CD8-positive, alpha-beta memory T cell (primary cell): ENCODE results near the gene CHPF. TPM values are rescaled to one million over a fixed set of nuclear protein-coding genes. Genes with fewer than 3 reads are reported as not detected.
A peak's percentile ranks its signal among the peaks of the same experiment; 100 is the strongest.

Experiments
- CTCF ChIA-PET: fragments of 350-600 bp; sonication (Branson Sonifier 250); formaldehyde crosslinking; loops from one replicate; lab custom pipeline; 2021; ENCODE audit warnings: antibody characterized with exemption; lab: Charles Lee
- POLR2A ChIA-PET: fragments of 350-600 bp; sonication (Branson Sonifier 250); formaldehyde crosslinking; loops from one replicate; lab custom pipeline; 2021; ENCODE audit warnings: antibody characterized with exemption; lab: Charles Lee
- DNase-seq, 5 donors: peaks; one replicate each; pipeline versions ENCODE4 v3.0.0 to v3.0.0-alpha.2; 2020 to 2022; ENCODE audit warnings: mixed read lengths in 1 of 5
- H3K27ac ChIP-seq: one replicate; pipeline ENCODE4 v1.7.0; 2013; ENCODE audit warnings: low read depth, mild to moderate bottlenecking, low read length, moderate library complexity
- H3K27me3 ChIP-seq: 2 replicates; pipeline ENCODE4 v1.7.0; 2013; ENCODE audit warnings: low read length, mild to moderate bottlenecking; ENCODE audit not compliant: insufficient read depth, poor library complexity, severe bottlenecking
- H3K36me3 ChIP-seq: 2 replicates; pipeline ENCODE4 v1.7.0; 2013; ENCODE audit warnings: mild to moderate bottlenecking, low read length, moderate library complexity; ENCODE audit not compliant: insufficient read depth
- H3K4me1 ChIP-seq: 2 replicates; pipeline ENCODE4 v1.7.0; 2013; ENCODE audit warnings: mild to moderate bottlenecking, low read length, moderate library complexity; ENCODE audit not compliant: insufficient read depth
- H3K4me3 ChIP-seq: 2 replicates; pipeline ENCODE4 v1.7.0; 2013; ENCODE audit warnings: mild to moderate bottlenecking, low read length
- H3K9me3 ChIP-seq: 2 replicates; pipeline ENCODE4 v1.7.0; 2013; ENCODE audit warnings: mild to moderate bottlenecking, low read length
- H3K27ac Mint-ChIP-seq, 8 donors: one replicate each; pipeline ENCODE4 v1.8.0; 2020 to 2021; ENCODE audit warnings: mixed read lengths in 8 of 8, mild to moderate bottlenecking in 6 of 8, inconsistent platforms in 3 of 8, moderate library complexity in 3 of 8
- H3K27me3 Mint-ChIP-seq, 2 donors: one replicate each; pipeline ENCODE4 v1.8.0; 2020 to 2021; ENCODE audit warnings: mixed read lengths in 2 of 2, mild to moderate bottlenecking in 1 of 2, moderate library complexity in 1 of 2
- H3K36me3 Mint-ChIP-seq, 3 donors: one replicate each; pipeline ENCODE4 v1.8.0; 2020 to 2021; ENCODE audit warnings: mixed read lengths in 3 of 3, inconsistent platforms in 1 of 3, mild to moderate bottlenecking in 1 of 3
- H3K4me1 Mint-ChIP-seq, 3 donors: one replicate each; pipeline ENCODE4 v1.8.0; 2020 to 2021; ENCODE audit warnings: mixed read lengths in 3 of 3, inconsistent platforms in 1 of 3, mild to moderate bottlenecking in 1 of 3
- H3K4me3 Mint-ChIP-seq, 7 donors: one replicate each; pipeline ENCODE4 v1.8.0; 2020 to 2021; ENCODE audit warnings: mixed read lengths in 7 of 7, mild to moderate bottlenecking in 6 of 7, moderate library complexity in 4 of 7, inconsistent platforms in 2 of 7
- H3K9me3 Mint-ChIP-seq, 5 donors: one replicate each; pipeline ENCODE4 v1.8.0; 2020 to 2022; ENCODE audit warnings: mixed read lengths in 5 of 5, mild to moderate bottlenecking in 3 of 5, moderate library complexity in 2 of 5, inconsistent platforms in 1 of 5
- polyA plus RNA-seq: library from polyadenylated mRNA; unstranded; fragments of 300-500 nt; fragmentation: Illumina TruSeq; gene quantifications from one replicate; pipeline ENCODE4 v1.2.3, GENCODE V29; 2021
- total RNA-seq, 2 experiments: library from RNA; stranded (reverse); gene quantifications; one replicate each; pipeline ENCODE4 v1.2.3, GENCODE V29; 2021

The CHPF gene
- total and polyA plus RNA-seq, 3 experiments from 2014 or later, result 8.7 to 36.5 (median 32.9) TPM

- Histone ChIP-seq H3K4me1 (no peaks in the 10 kb centered on the region), H3K27ac (no peak overlapping the region), H3K36me3 (no peaks in the 10 kb centered on the region), H3K27me3 (peaks cover 12% of the 10 kb centered on the region), H3K9me3 (no peaks in the 10 kb centered on the region), H3K4me3 (no peak overlapping the region)
- Mint-ChIP-seq H3K27me3 (peaks cover 26 to 68% of the 10 kb centered on the region in 2 donors), H3K4me1 (peaks cover 0 to 3% (median 0%) of the 10 kb centered on the region in 3 donors), H3K4me3 (peak overlapping the region in 2 of 7 donors; percentile 54 to 63), H3K27ac (no peak overlapping the region), H3K9me3 (no peaks in the 10 kb centered on the region), H3K36me3 (no peaks in the 10 kb centered on the region)
- DNase-seq, result no peak
- ChIA-PET CTCF (interaction anchor here (1.6 kb wide), 1 partner anchor 66 kb away, joined by 3 read pairs; no protein-coding TSS in a partner anchor), POLR2A (no interaction called here)
These were observed 32.2 kb upstream of the CHPF start for GRCh38 chr2:219575566-219576504.

GRCh38 chr2:219574484-219575311 is 31.1 kb upstream of the CHPF start:
- Mint-ChIP-seq H3K27ac (no peak overlapping the region), H3K27me3 (peaks cover 24 to 68% of the 10 kb centered on the region in 2 donors), H3K4me1 (peaks cover 0 to 5% (median 0%) of the 10 kb centered on the region in 3 donors), H3K36me3 (no peaks in the 10 kb centered on the region), H3K4me3 (no peak overlapping the region), H3K9me3 (no peaks in the 10 kb centered on the region)
- H3K4me1 ChIP-seq, result no peaks in the 10 kb centered on the region
- H3K4me3 ChIP-seq, result no peak overlapping the region
- H3K36me3 ChIP-seq, result no peaks in the 10 kb centered on the region
- no peak overlapping the region for H3K27ac ChIP-seq
- H3K27me3 ChIP-seq, result peaks cover 12% of the 10 kb centered on the region
- ChIA-PET POLR2A (no interaction called here), CTCF (no interaction called here)
- no peak for DNase-seq
- no peaks in the 10 kb centered on the region for H3K9me3 ChIP-seq

GRCh38 chr2:219573166-219573565 is 29.6 kb upstream of the CHPF start:
- peak overlapping the region in 2 of 7 donors; percentile 29 to 56 for H3K4me3 Mint-ChIP-seq
- H3K4me1 ChIP-seq, result no peaks in the 10 kb centered on the region
- peaks cover 22 to 73% of the 10 kb centered on the region in 2 donors for H3K27me3 Mint-ChIP-seq
- H3K4me1 Mint-ChIP-seq, result peaks cover 0 to 7% (median 0%) of the 10 kb centered on the region in 3 donors
- no peak overlapping the region for H3K27ac ChIP-seq
- no peak for DNase-seq
- no peak overlapping the region for H3K4me3 ChIP-seq
- peaks cover 12% of the 10 kb centered on the region for H3K27me3 ChIP-seq
- no peaks in the 10 kb centered on the region for H3K36me3 Mint-ChIP-seq
- CTCF ChIA-PET, result no interaction called here
- H3K27ac Mint-ChIP-seq, result no peak overlapping the region
- H3K36me3 ChIP-seq, result no peaks in the 10 kb centered on the region
- POLR2A ChIA-PET, result no interaction called here
- H3K9me3 ChIP-seq, result no peaks in the 10 kb centered on the region
- no peaks in the 10 kb centered on the region for H3K9me3 Mint-ChIP-seq

GRCh38 chr2:219572237-219573001 is 28.8 kb upstream of the CHPF start, which contains the start of gene INHA:
INHA (plus strand) TSS chr2:219572310; CDS start chr2:219572375, 65 bp downstream.
- Histone ChIP-seq H3K4me3 (no peak within 1 kb of the TSS), H3K9me3 (no peaks in the 10 kb centered on the region), H3K27me3 (peaks cover 12% of the 10 kb centered on the region), H3K4me1 (no peaks in the 10 kb centered on the region), H3K36me3 (no peaks in the 10 kb centered on the region), H3K27ac (peak within 1 kb of the TSS; percentile 63)
- ChIA-PET POLR2A (no interaction called here), CTCF (no interaction called here)
- no peak for DNase-seq
- peaks cover 0 to 7% (median 0%) of the 10 kb centered on the region in 3 donors for H3K4me1 Mint-ChIP-seq
- peaks cover 22 to 71% of the 10 kb centered on the region in 2 donors for H3K27me3 Mint-ChIP-seq
- peak within 1 kb of the TSS in 6 of 7 donors; percentile 22 to 81 (median 38) for H3K4me3 Mint-ChIP-seq
- no peaks in the 10 kb centered on the region for H3K36me3 Mint-ChIP-seq
- no peak within 1 kb of the TSS for H3K27ac Mint-ChIP-seq
- no peaks in the 10 kb centered on the region for H3K9me3 Mint-ChIP-seq

- Histone ChIP-seq H3K27ac (peak within 1 kb of the TSS; percentile 63), H3K27me3 (peaks cover 12% of the 10 kb centered on the region), H3K9me3 (no peaks in the 10 kb centered on the region), H3K36me3 (no peaks in the 10 kb centered on the region), H3K4me1 (no peaks in the 10 kb centered on the region), H3K4me3 (no peak within 1 kb of the TSS)
- peaks cover 0 to 7% (median 0%) of the 10 kb centered on the region in 3 donors for H3K4me1 Mint-ChIP-seq
- H3K36me3 Mint-ChIP-seq, result no peaks in the 10 kb centered on the region
- no peak for DNase-seq
- POLR2A ChIA-PET, result no interaction called here
- H3K9me3 Mint-ChIP-seq, result peaks cover 0 to 2% (median 0%) of the 10 kb centered on the region in 5 donors
- no peak within 1 kb of the TSS for H3K27ac Mint-ChIP-seq
- peak within 1 kb of the TSS in 6 of 7 donors; percentile 9 to 81 (median 38) for H3K4me3 Mint-ChIP-seq
- CTCF ChIA-PET, result interaction anchor here (0.9 to 1.7 kb wide), 2 partner anchors 10 to 30 kb away, joined by 3 to 12 read pairs; no protein-coding TSS in a partner anchor
- peaks cover 25 to 70% of the 10 kb centered on the region in 2 donors for H3K27me3 Mint-ChIP-seq
These were observed 28.0 kb upstream of the CHPF start, which contains the start of gene OBSL1 for GRCh38 chr2:219571311-219572236. OBSL1 (minus strand) TSS chr2:219571539; CDS start chr2:219571232, 307 bp downstream.

GRCh38 chr2:219570924-219571310 is 27.3 kb upstream of the CHPF start:
- Histone ChIP-seq H3K27me3 (peaks cover 12% of the 10 kb centered on the region), H3K4me3 (no peak overlapping the region), H3K9me3 (no peaks in the 10 kb centered on the region), H3K4me1 (no peaks in the 10 kb centered on the region), H3K27ac (no peak overlapping the region), H3K36me3 (no peaks in the 10 kb centered on the region)
- DNase-seq, result no peak
- peaks cover 0 to 7% (median 0%) of the 10 kb centered on the region in 3 donors for H3K4me1 Mint-ChIP-seq
- H3K4me3 Mint-ChIP-seq, result peak overlapping the region in 1 of 7 donors; percentile 40
- H3K36me3 Mint-ChIP-seq, result no peaks in the 10 kb centered on the region
- POLR2A ChIA-PET, result no interaction called here
- H3K9me3 Mint-ChIP-seq, result peaks cover 0 to 2% (median 0%) of the 10 kb centered on the region in 5 donors
- H3K27ac Mint-ChIP-seq, result no peak overlapping the region
- peaks cover 22 to 69% of the 10 kb centered on the region in 2 donors for H3K27me3 Mint-ChIP-seq
- CTCF ChIA-PET, result interaction anchor here (0.9 to 1.7 kb wide), 2 partner anchors 10 to 30 kb away, joined by 3 to 12 read pairs; no protein-coding TSS in a partner anchor
